H1 (cell line): Measurements from ENCODE around the gene CAPZB.

Experiments used
- CEBPB ChIP-seq: IDR thresholded peaks from 2 replicates; pipeline ENCODE4 v1.6.1; 2012; ENCODE audit warnings: low read depth, low read length
- CHD7 ChIP-seq: fragments of 300-600 bp; sonication (generic); IDR thresholded peaks from 2 replicates; pipeline ENCODE4 v1.7.1; 2012; ENCODE audit warnings: low read length, moderate library complexity, mild to moderate bottlenecking, inconsistent platforms; ENCODE audit not compliant: insufficient replicate concordance
- CTCF ChIP-seq, 3 experiments: IDR thresholded peaks; 1 replicate in 2 of 3; 2 replicates in 1 of 3; pipeline versions ENCODE4 v1.5.1 to v1.6.1; 2011; ENCODE audit warnings: low read length in 3 of 3, mild to moderate bottlenecking in 3 of 3, inconsistent platforms in 2 of 3, low read depth in 1 of 3, moderate library complexity in 1 of 3; ENCODE audit not compliant: insufficient read depth in 1 of 3; ENCODE audit errors: control extremely low read depth in 1 of 3
- EZH2 ChIP-seq: fragments of 200-600 bp; sonication (generic); IDR thresholded peaks from 2 replicates; pipeline ENCODE4 v1.7.1; 2012; ENCODE audit warnings: low read depth, mild to moderate bottlenecking, moderate library complexity, low read length, inconsistent platforms; ENCODE audit not compliant: severe bottlenecking
- GABPA ChIP-seq: IDR thresholded peaks from 2 replicates; pipeline ENCODE4 v1.6.1; 2011; ENCODE audit warnings: mild to moderate bottlenecking, low read length, moderate library complexity, borderline replicate concordance; ENCODE audit not compliant: insufficient read depth
- HDAC6 ChIP-seq: IDR thresholded peaks from one replicate; pipeline ENCODE4 v1.7.1; 2012; ENCODE audit warnings: low read depth, mild to moderate bottlenecking, inconsistent platforms, low read length, moderate library complexity
- POLR2A ChIP-seq, 2 experiments: IDR thresholded peaks; 1 replicate in 1 of 2; 2 replicates in 1 of 2; pipeline ENCODE4 v1.6.1; 2011; ENCODE audit warnings: low read depth in 2 of 2, low read length in 2 of 2, mild to moderate bottlenecking in 2 of 2; ENCODE audit errors: control extremely low read depth in 1 of 2
- POLR2AphosphoS5 ChIP-seq: IDR thresholded peaks from 2 replicates; pipeline ENCODE4 v1.6.1; 2011; ENCODE audit warnings: low read depth, low read length
- TAF7 ChIP-seq: optimal IDR thresholded peaks from 2 replicates; pipeline ENCODE3; 2011; ENCODE audit warnings: low read depth, mild to moderate bottlenecking, inconsistent platforms, low read length, moderate library complexity, borderline replicate concordance
- TEAD4 ChIP-seq: IDR thresholded peaks from 2 replicates; pipeline ENCODE4 v1.6.1; 2012; ENCODE audit warnings: low read depth, low read length, inconsistent platforms, mixed read lengths
- YY1 ChIP-seq: IDR thresholded peaks from 2 replicates; pipeline ENCODE4 v1.6.1; 2011; ENCODE audit warnings: low read depth, mild to moderate bottlenecking, low read length

GRCh38 chr1:19357299-19357986, 127.9 kb downstream of the CAPZB start:
- no peak for TF ChIP-seq YY1
- no peak for TF ChIP-seq POLR2A (IDR thresholded peaks at IDR 0.05; ENCODE audit: control extremely low read depth in 1 of 2, low read depth in 2 of 2, low read length in 2 of 2)
- TF ChIP-seq CHD7: no peak
- no peak for TF ChIP-seq CTCF (IDR thresholded peaks at IDR 0.05; ENCODE audit: control extremely low read depth in 1 of 3, insufficient read depth in 1 of 3, low read depth in 1 of 3, low read length in 3 of 3)
- no peak for TF ChIP-seq CEBPB
- no peak for TF ChIP-seq POLR2AphosphoS5
- no peak for TF ChIP-seq HDAC6
- no peak for TF ChIP-seq TEAD4
- no peak for TF ChIP-seq EZH2
- no peak for TF ChIP-seq TAF7
- no peak for TF ChIP-seq GABPA
